CD4-positive, alpha-beta T cell treated with Interleukin-1 beta for 1 hour (primary cell): ENCODE measurements around the gene CCDC107.

Source experiments
- DNase-seq, 2 donors: peaks; one replicate each; pipeline ENCODE4 v3.0.0-alpha.2; 2020 to 2022

The CCDC107 gene

GRCh38 chr9:35684921-35685320 is 26.8 kb downstream of the CCDC107 start:
- DNase-seq, result no peak

- no peak for DNase-seq
Observed at GRCh38 chr9:35685506-35685905, 27.4 kb downstream of the CCDC107 start.

- DNase-seq, result no peak
Observed at GRCh38 chr9:35686222-35687203, 28.4 kb downstream of the CCDC107 start.

- no peak for DNase-seq
Observed at GRCh38 chr9:35687306-35687705, 29.2 kb downstream of the CCDC107 start.

GRCh38 chr9:35687972-35688557 is 30.0 kb downstream of the CCDC107 start:
- DNase-seq, result no peak

- no peak for DNase-seq
Observed at GRCh38 chr9:35688558-35689541, 30.8 kb downstream of the CCDC107 start.

GRCh38 chr9:35689542-35690293 is 31.6 kb downstream of the CCDC107 start, which contains the start of gene TPM2:
TPM2 (minus strand) TSS chr9:35689925; CDS start chr9:35689817, 108 bp downstream.
- no peak for DNase-seq

GRCh38 chr9:35690294-35690613 is 32.2 kb downstream of the CCDC107 start:
- DNase-seq, result no peak

GRCh38 chr9:35690614-35691333 is 32.7 kb downstream of the CCDC107 start:
- DNase-seq, result peak in 1 of 2 donors; percentile 23

GRCh38 chr9:35691334-35691650 is 33.2 kb downstream of the CCDC107 start:
- no peak for DNase-seq

GRCh38 chr9:35691757-35692301 is 33.7 kb downstream of the CCDC107 start:
- DNase-seq, result no peak

GRCh38 chr9:35695943-35696401 is 37.9 kb downstream of the CCDC107 start:
- DNase-seq, result no peak

GRCh38 chr9:35696520-35697215 is 38.6 kb downstream of the CCDC107 start:
- DNase-seq, result peak; percentile 59 to 67

- no peak for DNase-seq
Observed at GRCh38 chr9:35697486-35697885, 39.4 kb downstream of the CCDC107 start.

- DNase-seq, result no peak
Observed at GRCh38 chr9:35698231-35698630, 40.1 kb downstream of the CCDC107 start.

- no peak for DNase-seq
Observed at GRCh38 chr9:35700031-35700430, 41.9 kb downstream of the CCDC107 start.

GRCh38 chr9:35700942-35701341 is 42.9 kb downstream of the CCDC107 start:
- no peak for DNase-seq

GRCh38 chr9:35702696-35703095 is 44.6 kb downstream of the CCDC107 start:
- no peak for DNase-seq

- no peak for DNase-seq
Observed at GRCh38 chr9:35703906-35704672, 46.0 kb downstream of the CCDC107 start.

- no peak for DNase-seq
Observed at GRCh38 chr9:35705372-35705771, 47.3 kb downstream of the CCDC107 start.
